H1 (cell line): ENCODE measurements around the gene CALM3. TPM values are rescaled to one million over a fixed set of nuclear protein-coding genes. Genes with fewer than 3 reads are reported as not detected.

Experiments used
- CTCF ChIA-PET: fragments of 300-600 bp; sonication (Branson Sonifier 250); formaldehyde crosslinking; loops from one replicate; lab custom pipeline; 2021; ENCODE audit not compliant: partially characterized antibody; lab: Charles Lee
- POLR2A ChIA-PET: fragments of 300-600 bp; sonication (Branson Sonifier 250); formaldehyde crosslinking; loops from one replicate; lab custom pipeline; 2021; ENCODE audit warnings: inconsistent platforms; ENCODE audit not compliant: partially characterized antibody; lab: Charles Lee
- DNase-seq, 2 experiments: peaks; one replicate each; pipeline versions ENCODE4 v3.0.0 to v3.0.0-alpha.2; 2010 to 2022; ENCODE audit warnings: low spot score in 2 of 2, low read depth in 1 of 2, mixed read lengths in 1 of 2
- FAIRE-seq: peaks from 2 replicates; lab custom pipeline; 2011; peaks lifted over from hg19 to GRCh38; lab: Jason Lieb, UNC
- H2AFZ ChIP-seq: 2 replicates; pipeline ENCODE4 v1.8.1; 2012; ENCODE audit warnings: low read length, inconsistent platforms
- H2AK5ac ChIP-seq: 2 replicates; pipeline ENCODE4 v1.6.1; 2013; ENCODE audit warnings: low read depth, low read length
- H2BK120ac ChIP-seq: replicated peaks from 2 replicates; pipeline ENCODE3; 2013; ENCODE audit warnings: low read depth, low read length, inconsistent platforms
- H2BK12ac ChIP-seq: 2 replicates; pipeline ENCODE4 v1.6.1; 2013; ENCODE audit warnings: low read depth, low read length
- H2BK15ac ChIP-seq: 2 replicates; pipeline ENCODE4 v1.6.1; 2013; ENCODE audit warnings: low read length
- H2BK20ac ChIP-seq: 2 replicates; pipeline ENCODE4 v1.6.1; 2013; ENCODE audit warnings: low read length
- H2BK5ac ChIP-seq: 2 replicates; pipeline ENCODE4 v1.6.1; 2013; ENCODE audit warnings: low read depth, low read length
- H3K14ac ChIP-seq: 2 replicates; pipeline ENCODE4 v1.6.1; 2013; ENCODE audit warnings: inconsistent platforms; ENCODE audit not compliant: insufficient read length
- H3K18ac ChIP-seq: 2 replicates; pipeline ENCODE4 v1.6.1; 2013; ENCODE audit warnings: low read length; ENCODE audit errors: extremely low read depth
- H3K23ac ChIP-seq: 2 replicates; pipeline ENCODE4 v1.6.1; 2013; ENCODE audit warnings: inconsistent platforms; ENCODE audit not compliant: insufficient read length
- H3K23me2 ChIP-seq: 2 replicates; pipeline ENCODE4 v1.6.1; 2013; ENCODE audit warnings: low read depth, low read length
- H3K27ac ChIP-seq: 2 replicates; pipeline ENCODE4 v1.6.1; 2011; ENCODE audit warnings: low read depth, low read length, inconsistent platforms
- H3K27me3 ChIP-seq, 4 experiments: replicated peaks in 1 of 4; 1 replicate in 1 of 4; 2 replicates in 3 of 4; pipeline versions ENCODE4 v1.6.1 to v1.8.1; 2011 to 2013; ENCODE audit warnings: low read length in 3 of 4, mild to moderate bottlenecking in 3 of 4, inconsistent platforms in 2 of 4, mixed read lengths in 2 of 4, moderate library complexity in 1 of 4; ENCODE audit not compliant: control insufficient read depth in 3 of 4, insufficient read depth in 3 of 4; ENCODE audit errors: extremely low read depth in 1 of 4
- H3K36me3 ChIP-seq, 4 experiments: 2 replicates each; pipeline versions ENCODE4 v1.6.1 to v1.8.1; 2011 to 2013; ENCODE audit warnings: mild to moderate bottlenecking in 4 of 4, low read length in 3 of 4, moderate library complexity in 2 of 4, control low read depth in 1 of 4, inconsistent platforms in 1 of 4; ENCODE audit not compliant: insufficient read depth in 4 of 4, control insufficient read depth in 2 of 4
- H3K4ac ChIP-seq: replicated peaks from 2 replicates; pipeline ENCODE3; 2013; ENCODE audit warnings: low read length, low read depth, mixed read lengths, inconsistent platforms; ENCODE audit not compliant: insufficient read length
- H3K4me1 ChIP-seq, 4 experiments: replicated peaks in 1 of 4; 1 replicate in 1 of 4; 2 replicates in 3 of 4; pipeline versions ENCODE4 v1.6.1 to v1.8.1; 2011 to 2013; ENCODE audit warnings: low read length in 3 of 4, inconsistent platforms in 2 of 4, mixed read lengths in 1 of 4; ENCODE audit not compliant: insufficient read depth in 4 of 4, control insufficient read depth in 3 of 4
- H3K4me2 ChIP-seq, 2 experiments: 2 replicates each; pipeline versions ENCODE4 v1.6.1 to v1.8.1; 2011 to 2013; ENCODE audit warnings: low read depth in 2 of 2, low read length in 2 of 2, control low read depth in 1 of 2, inconsistent platforms in 1 of 2, mild to moderate bottlenecking in 1 of 2; ENCODE audit not compliant: insufficient read depth in 1 of 2
- H3K4me3 ChIP-seq, 4 experiments: fragments of 200-600, 300-600 bp in 1 of 4; sonication (generic), shearing (Covaris generic), sonication (Bioruptor Twin) in 1 of 4; 2 replicates each; pipeline versions ENCODE4 v1.5.1 to v1.8.1; 2011 to 2016; ENCODE audit warnings: low read length in 4 of 4, low read depth in 3 of 4, control low read depth in 2 of 4, inconsistent platforms in 2 of 4, mild to moderate bottlenecking in 2 of 4, mixed read lengths in 1 of 4, moderate library complexity in 1 of 4; ENCODE audit not compliant: insufficient read depth in 2 of 4; ENCODE audit errors: extremely low read depth in 1 of 4
- H3K56ac ChIP-seq: replicated peaks from 2 replicates; pipeline ENCODE3; 2013; ENCODE audit warnings: low read depth, mild to moderate bottlenecking, mixed read lengths, low read length, inconsistent platforms; ENCODE audit not compliant: insufficient read length
- H3K79me1 ChIP-seq: 2 replicates; pipeline ENCODE4 v1.6.1; 2013; ENCODE audit warnings: low read depth, low read length, control low read depth
- H3K79me2 ChIP-seq, 2 experiments: 2 replicates each; pipeline versions ENCODE4 v1.6.1 to v1.8.1; 2012 to 2013; ENCODE audit warnings: low read length in 2 of 2, mild to moderate bottlenecking in 2 of 2, inconsistent platforms in 1 of 2; ENCODE audit not compliant: insufficient read depth in 2 of 2, control insufficient read depth in 1 of 2
- H3K9ac ChIP-seq, 4 experiments: replicated peaks in 1 of 4; 1 replicate in 1 of 4; 2 replicates in 3 of 4; pipeline versions ENCODE4 v1.6.1 to v1.8.1; 2011 to 2013; ENCODE audit warnings: low read depth in 3 of 4, low read length in 3 of 4, control low read depth in 2 of 4, mild to moderate bottlenecking in 2 of 4, moderate library complexity in 2 of 4, inconsistent platforms in 1 of 4; ENCODE audit errors: extremely low read depth in 1 of 4
- H3K9me3 ChIP-seq, 2 experiments: 2 replicates each; pipeline versions ENCODE4 v1.6.1 to v1.8.1; 2012 to 2013; ENCODE audit warnings: mild to moderate bottlenecking in 2 of 2, moderate library complexity in 2 of 2, control low read depth in 1 of 2, inconsistent platforms in 1 of 2, low read depth in 1 of 2, low read length in 1 of 2, mixed read lengths in 1 of 2; ENCODE audit not compliant: insufficient read depth in 2 of 2
- H4K20me1 ChIP-seq, 2 experiments: replicated peaks in 1 of 2; 2 replicates each; pipeline versions ENCODE3 to v1.8.1; 2011 to 2013; ENCODE audit warnings: inconsistent platforms in 2 of 2, low read length in 2 of 2, mild to moderate bottlenecking in 1 of 2; ENCODE audit not compliant: insufficient read depth in 2 of 2, control insufficient read depth in 1 of 2
- H4K5ac ChIP-seq: 2 replicates; pipeline ENCODE4 v1.6.1; 2013; ENCODE audit warnings: low read length, low read depth, mixed read lengths, inconsistent platforms; ENCODE audit not compliant: insufficient read length
- H4K8ac ChIP-seq: 2 replicates; pipeline ENCODE4 v1.8.0; 2013; ENCODE audit warnings: mild to moderate bottlenecking, moderate library complexity, low read length, inconsistent platforms; ENCODE audit not compliant: insufficient read depth; ENCODE audit errors: extremely low read depth
- H4K91ac ChIP-seq: replicated peaks from 2 replicates; pipeline ENCODE3; 2013; ENCODE audit warnings: low read length, mixed read lengths, inconsistent platforms; ENCODE audit not compliant: insufficient read length
- CTBP2 ChIP-seq: IDR thresholded peaks from 2 replicates; pipeline ENCODE4 v1.7.0; 2011; ENCODE audit warnings: borderline replicate concordance, mild to moderate bottlenecking, moderate library complexity, mixed read lengths, low read length; ENCODE audit not compliant: insufficient read depth, insufficient read length
- EGR1 ChIP-seq: IDR thresholded peaks from 2 replicates; pipeline ENCODE4 v1.6.1; 2011; ENCODE audit warnings: low read depth, low read length, borderline replicate concordance
- WGBS, 2 experiments: shearing (Covaris generic) in 1 of 2; methylation state at CpG; one replicate each; pipeline versions ENCODE4 v1.1.6 to v1.1.7; 2013 to 2015; ENCODE audit warnings: low lambda C conversion rate in 2 of 2, mixed read lengths in 2 of 2, inconsistent platforms in 1 of 2, low coverage in 1 of 2, missing lambda C conversion rate in 1 of 2; ENCODE audit not compliant: insufficient replicate concordance in 2 of 2, insufficient coverage in 1 of 2, insufficient read length in 1 of 2; ENCODE audit errors: extremely low coverage in 1 of 2, missing lambda C conversion rate in 1 of 2; 5-methylcytosine and 5-hydroxymethylcytosine counted together
- polyA plus RNA-seq, 7 experiments: library from polyadenylated mRNA; depleted of rRNA in 3 of 7; stranded (reverse) in 5 of 7; unstranded in 2 of 7; fragments of >200 nt in 5 of 7; fragments of 200-250 nt in 2 of 7; gene quantifications; 1 replicate in 5 of 7; 2 replicates in 1 of 7; 4 replicates in 1 of 7; pipeline versions ENCODE4 v1.2.1 to v1.2.3, GENCODE V29; 2011 to 2013; ENCODE audit warnings: missing spikeins in 2 of 7, mixed read lengths in 2 of 7
- total RNA-seq: library from RNA; stranded (reverse); fragmentation: NEBNext Ultra II Directional; extraction: Animal tissue kit (Norgen Biotek cat#: 25700); gene quantifications from 2 replicates; pipeline ENCODE4 v1.2.1, GENCODE V29; 2021

Gene CALM3
- total and polyA plus RNA-seq, 2 of the 8 experiments (the other 6 are each of a cell fraction or from before 2014, with no cell fraction given), result 315 to 326 TPM

DNA sequence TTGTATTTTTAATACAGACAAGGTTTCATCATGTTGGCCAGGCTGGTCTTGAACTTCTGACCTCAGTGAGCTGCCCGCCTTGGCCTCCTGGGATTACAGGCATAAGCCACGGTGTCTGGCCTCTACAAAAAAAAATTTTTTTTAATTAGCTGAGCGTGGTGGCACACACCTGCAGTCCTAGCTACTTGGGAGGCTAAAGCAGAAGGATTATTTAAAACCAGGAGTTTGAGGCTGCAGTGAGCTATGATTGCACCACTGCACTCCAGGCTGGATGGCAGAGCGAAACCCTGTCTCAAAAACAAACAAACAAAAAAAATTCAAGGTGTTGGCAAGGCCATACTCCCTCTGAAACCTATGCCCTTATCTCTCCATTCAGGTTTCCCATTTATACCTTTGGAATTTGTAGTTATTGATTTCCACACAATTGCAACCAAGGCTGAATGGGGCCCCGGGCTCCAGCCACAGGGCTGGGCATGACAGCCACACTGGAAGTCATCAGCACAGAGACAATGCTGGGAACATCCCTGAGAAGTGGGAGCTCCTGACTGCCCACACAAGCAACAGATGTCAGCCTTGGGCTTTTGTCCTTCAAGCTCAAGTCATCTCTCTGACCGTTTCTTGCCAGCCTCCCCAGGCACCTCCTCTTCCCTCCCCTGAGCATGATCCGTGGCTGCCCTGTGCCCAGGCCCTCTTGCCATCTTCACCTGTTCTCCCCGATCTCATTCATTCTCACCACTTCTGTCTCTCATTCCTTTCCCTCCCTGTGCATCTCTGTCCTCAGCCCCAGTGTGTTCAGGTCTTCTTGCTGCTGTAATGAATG lies 27.2 kb upstream of the CALM3 start:
- DNase-seq, result no peak
- Histone ChIP-seq H2BK15ac (no peak overlapping the region), H2AFZ (peak overlapping the region; percentile 76; the same call in 1 of the 2 replicates), H3K9ac (no peak overlapping the region; a peak in 1 of 7 replicates), H3K23me2 (no peaks in the 10 kb centered on the region), H3K9me3 (no peaks in the 10 kb centered on the region), H3K14ac (no peak overlapping the region), H2BK5ac (no peak overlapping the region), H4K5ac (no peak overlapping the region), H3K18ac (no peak overlapping the region), H2BK12ac (no peak overlapping the region), H3K4ac (no peak overlapping the region), H4K91ac (no peak overlapping the region), H3K36me3 (no peaks in the 10 kb centered on the region), H3K79me2 (no peaks in the 10 kb centered on the region), H3K23ac (no peak overlapping the region), H3K27me3 (no peaks in the 10 kb centered on the region; a peak in 1 of 7 replicates), H2AK5ac (no peak overlapping the region; the same call in 1 of the 2 replicates), H3K4me1 (no peaks in the 10 kb centered on the region; a peak in 2 of 7 replicates), H2BK120ac (no peak overlapping the region), H4K20me1 (no peaks in the 10 kb centered on the region), H3K4me2 (no peak overlapping the region), H2BK20ac (no peak overlapping the region), H3K27ac (no peak overlapping the region), H4K8ac (no peak overlapping the region), H3K4me3 (no peak overlapping the region), H3K56ac (no peak overlapping the region), H3K79me1 (no peaks in the 10 kb centered on the region)
- 85% methylated on average over 8 of the region's 8 CpGs; no CpG with 5 or more reads in 1 of the 2 experiments for WGBS, 2 experiments
- FAIRE-seq, result no peak
- POLR2A ChIA-PET, result interaction anchor here (1.0 to 1.2 kb wide), 2 partner anchors 26 to 44 kb away, joined by 3 read pairs; no protein-coding TSS in a partner anchor
- CTCF ChIA-PET, result interaction anchor here (0.8 to 3.6 kb wide), 6 partner anchors 11 to 171 kb away, joined by 3 to 20 read pairs (median 5); no protein-coding TSS in a partner anchor
- TF ChIP-seq CTBP2 (no peak), EGR1 (no peak)
